Osteocyte (in vitro differentiated cells): ENCODE measurements around the gene AGTRAP. TPM values are rescaled to one million over a fixed set of nuclear protein-coding genes. Genes with fewer than 3 reads are reported as not detected.

Source experiments
- DNase-seq: peaks from one replicate; pipeline ENCODE4 v3.0.0; 2021; ENCODE audit warnings: mixed read lengths; ENCODE audit not compliant: unreplicated experiment; ENCODE audit errors: extremely low spot score
- H3K27ac Mint-ChIP-seq: one replicate; pipeline ENCODE4 v1.8.0; 2021; ENCODE audit warnings: mild to moderate bottlenecking, mixed read lengths; ENCODE audit not compliant: unreplicated experiment
- H3K27me3 Mint-ChIP-seq: one replicate; pipeline ENCODE4 v1.8.0; 2021; ENCODE audit warnings: mixed read lengths; ENCODE audit not compliant: unreplicated experiment
- H3K36me3 Mint-ChIP-seq: one replicate; pipeline ENCODE4 v1.8.0; 2021; ENCODE audit warnings: mixed read lengths; ENCODE audit not compliant: unreplicated experiment
- H3K4me1 Mint-ChIP-seq: one replicate; pipeline ENCODE4 v1.8.0; 2021; ENCODE audit warnings: mixed read lengths; ENCODE audit not compliant: unreplicated experiment
- H3K4me3 Mint-ChIP-seq: one replicate; pipeline ENCODE4 v1.8.0; 2021; ENCODE audit warnings: mild to moderate bottlenecking, moderate library complexity, mixed read lengths; ENCODE audit not compliant: unreplicated experiment
- H3K9me3 Mint-ChIP-seq: one replicate; pipeline ENCODE4 v1.8.0; 2021; ENCODE audit warnings: mixed read lengths; ENCODE audit not compliant: unreplicated experiment
- CTCF ChIP-seq: fragments of 200-600 bp; sonication (generic); IDR thresholded peaks from 2 replicates; pipeline ENCODE4 v1.5.0; 2021; ENCODE audit warnings: antibody characterized with exemption, mild to moderate bottlenecking, moderate library complexity
- total RNA-seq: library from RNA; stranded (reverse); gene quantifications from 2 replicates; pipeline ENCODE4 v1.2.1, GENCODE V29; 2021

AGTRAP gene
- total RNA-seq, 1 donor from 2014 or later, result 25.4 TPM

DNA sequence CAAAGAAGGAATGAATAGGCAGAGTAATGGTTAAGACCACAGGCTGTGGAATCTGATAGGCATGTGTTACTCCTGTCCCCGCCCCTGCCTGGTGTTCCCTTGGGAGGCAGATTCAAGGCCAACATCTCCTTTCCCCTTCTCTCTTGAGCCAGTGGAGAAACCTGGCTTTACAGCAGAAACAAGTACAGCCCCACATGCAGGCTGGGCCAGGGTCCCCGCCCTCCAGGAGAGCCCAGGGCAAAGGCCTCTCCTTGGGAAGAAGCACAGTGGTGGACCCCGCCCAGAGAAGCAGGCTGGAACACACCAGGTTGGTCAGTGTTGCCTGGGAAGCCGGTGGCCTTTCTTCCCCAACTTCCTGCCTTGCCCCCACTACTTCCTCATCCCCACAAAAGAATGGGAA lies 32.9 kb downstream of the AGTRAP start:
- TF ChIP-seq CTCF, result no peak
- Mint-ChIP-seq H3K4me1 (peaks cover 4% of the 10 kb centered on the region), H3K36me3 (no peaks in the 10 kb centered on the region), H3K9me3 (no peaks in the 10 kb centered on the region), H3K27me3 (no peaks in the 10 kb centered on the region), H3K27ac (no peak overlapping the region), H3K4me3 (no peak overlapping the region)
- no peak for DNase-seq

GRCh38 chr1:11769274-11769673 lies 33.3 kb downstream of the AGTRAP start:
- no peaks in the 10 kb centered on the region for H3K9me3 Mint-ChIP-seq
- TF ChIP-seq CTCF, result no peak
- H3K27me3 Mint-ChIP-seq, result no peaks in the 10 kb centered on the region
- DNase-seq, result no peak
- H3K36me3 Mint-ChIP-seq, result no peaks in the 10 kb centered on the region
- H3K4me1 Mint-ChIP-seq, result peaks cover 4% of the 10 kb centered on the region
- H3K4me3 Mint-ChIP-seq, result no peak overlapping the region
- no peak overlapping the region for H3K27ac Mint-ChIP-seq

GRCh38 chr1:11770011-11770410 lies 34.1 kb downstream of the AGTRAP start:
- Mint-ChIP-seq H3K36me3 (no peaks in the 10 kb centered on the region), H3K4me3 (no peak overlapping the region), H3K4me1 (peaks cover 4% of the 10 kb centered on the region), H3K27ac (no peak overlapping the region), H3K9me3 (no peaks in the 10 kb centered on the region), H3K27me3 (no peaks in the 10 kb centered on the region)
- TF ChIP-seq CTCF, result no peak
- DNase-seq, result no peak

DNA sequence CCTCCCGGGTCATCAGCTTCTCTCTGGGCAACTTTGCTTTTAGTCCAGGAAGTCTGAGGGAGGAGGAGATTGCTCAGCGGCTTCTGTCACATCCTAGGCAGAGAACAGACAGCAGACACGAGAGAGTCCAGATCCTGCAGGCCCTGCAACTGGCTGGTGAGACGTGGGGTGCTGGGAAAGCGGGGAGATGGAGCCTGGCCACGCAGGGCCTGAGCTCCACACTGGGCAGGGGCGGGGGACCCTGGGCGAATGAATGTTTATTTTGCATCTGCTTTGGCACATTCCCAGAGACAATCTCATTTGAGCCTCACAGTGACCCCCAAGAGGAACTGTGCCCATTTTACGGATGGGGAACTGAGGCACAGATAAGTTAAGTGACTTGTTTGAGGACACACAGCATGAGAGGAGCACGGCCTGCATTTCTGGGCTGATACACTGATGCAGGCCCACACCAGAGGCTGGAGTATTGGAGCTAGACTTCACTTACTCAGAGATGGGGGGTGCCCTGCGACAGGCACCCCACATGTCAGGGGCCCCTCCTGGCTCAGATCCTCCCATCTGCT lies 35.6 kb downstream of the AGTRAP start:
- Mint-ChIP-seq H3K9me3 (no peaks in the 10 kb centered on the region), H3K36me3 (no peaks in the 10 kb centered on the region), H3K4me1 (peaks cover 4% of the 10 kb centered on the region), H3K4me3 (no peak overlapping the region), H3K27me3 (no peaks in the 10 kb centered on the region), H3K27ac (no peak overlapping the region)
- TF ChIP-seq CTCF, result no peak
- no peak for DNase-seq

DNA sequence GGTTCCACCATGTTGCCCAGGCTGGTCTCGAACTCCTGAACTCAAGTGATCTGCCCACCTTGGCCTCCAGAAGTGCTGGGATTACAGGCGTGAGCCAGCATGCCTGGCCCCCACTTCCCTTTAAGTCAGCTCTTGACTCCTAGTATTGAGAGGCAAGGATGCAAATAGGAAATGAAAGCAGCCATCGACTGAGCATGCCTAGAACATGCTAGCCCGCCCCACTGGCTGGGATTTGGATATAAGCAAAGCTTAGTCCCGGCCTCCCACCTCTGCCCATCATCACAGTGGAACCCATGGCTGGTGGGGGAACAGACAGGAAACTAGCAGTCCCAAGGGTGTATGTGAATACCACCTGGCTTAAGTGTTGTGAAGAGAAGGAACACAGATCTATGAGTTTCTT lies 36.5 kb downstream of the AGTRAP start:
- no peaks in the 10 kb centered on the region for H3K9me3 Mint-ChIP-seq
- no peak for TF ChIP-seq CTCF
- DNase-seq, result no peak
- no peak overlapping the region for H3K27ac Mint-ChIP-seq
- no peak overlapping the region for H3K4me3 Mint-ChIP-seq
- peaks cover 4% of the 10 kb centered on the region for H3K4me1 Mint-ChIP-seq
- no peaks in the 10 kb centered on the region for H3K36me3 Mint-ChIP-seq
- H3K27me3 Mint-ChIP-seq, result no peaks in the 10 kb centered on the region
